ENCODE measurements around the gene TM7SF2. TPM values are rescaled to one million over a fixed set of nuclear protein-coding genes. Genes with fewer than 3 reads are reported as not detected.

TM7SF2 gene
- total and polyA plus RNA-seq, 2 of the 13 experiments (the other 11 are each of a cell fraction or from before 2014, with no cell fraction given), result 56.0 to 66.9 TPM

DNA sequence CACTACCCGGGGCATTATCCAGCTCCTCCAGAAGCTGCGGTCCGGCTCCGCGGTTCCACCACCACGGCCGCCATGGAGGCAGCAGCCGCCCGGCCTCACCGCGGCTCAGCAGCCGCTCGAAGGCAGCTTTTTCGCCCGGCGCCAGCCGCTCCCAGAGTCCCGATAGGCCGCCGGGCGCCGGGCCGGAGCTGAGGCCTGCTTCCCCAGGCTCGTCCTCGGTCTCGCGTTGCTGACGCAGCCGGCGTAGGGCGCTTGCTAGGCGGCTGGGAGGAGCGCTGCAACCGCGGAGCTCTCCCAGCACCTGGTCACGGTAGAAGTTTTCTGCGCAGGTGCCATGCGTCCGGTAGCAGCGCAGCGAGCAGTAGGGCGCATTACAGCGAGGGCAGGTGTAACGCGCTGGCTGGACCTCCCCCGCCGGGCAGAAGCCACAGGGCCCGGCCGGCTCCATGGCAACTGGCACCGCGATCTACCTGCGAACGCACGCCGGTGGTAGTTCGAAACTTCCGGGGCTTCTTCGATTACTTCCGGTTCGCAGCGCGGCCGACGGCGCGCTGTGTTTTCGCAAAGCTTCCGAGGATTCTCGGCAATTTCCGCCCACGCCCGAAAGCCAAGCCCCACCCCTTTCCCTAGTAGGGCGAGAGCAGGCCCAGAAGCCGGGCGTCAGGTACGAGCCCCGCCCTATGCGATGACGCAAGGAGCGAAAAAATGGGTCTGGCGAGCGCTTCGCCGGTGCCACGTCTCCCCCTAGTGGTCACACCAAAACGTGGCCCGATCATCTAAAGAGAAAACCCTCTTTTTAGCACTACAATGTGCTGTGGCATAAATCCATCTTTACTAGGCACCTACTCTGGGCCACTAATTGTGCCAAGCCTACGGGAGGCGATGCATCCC, 5.8 kb downstream of the TM7SF2 start, which contains the start of gene ZNHIT2 (continued):
- TF ChIP-seq, protein P1, sequence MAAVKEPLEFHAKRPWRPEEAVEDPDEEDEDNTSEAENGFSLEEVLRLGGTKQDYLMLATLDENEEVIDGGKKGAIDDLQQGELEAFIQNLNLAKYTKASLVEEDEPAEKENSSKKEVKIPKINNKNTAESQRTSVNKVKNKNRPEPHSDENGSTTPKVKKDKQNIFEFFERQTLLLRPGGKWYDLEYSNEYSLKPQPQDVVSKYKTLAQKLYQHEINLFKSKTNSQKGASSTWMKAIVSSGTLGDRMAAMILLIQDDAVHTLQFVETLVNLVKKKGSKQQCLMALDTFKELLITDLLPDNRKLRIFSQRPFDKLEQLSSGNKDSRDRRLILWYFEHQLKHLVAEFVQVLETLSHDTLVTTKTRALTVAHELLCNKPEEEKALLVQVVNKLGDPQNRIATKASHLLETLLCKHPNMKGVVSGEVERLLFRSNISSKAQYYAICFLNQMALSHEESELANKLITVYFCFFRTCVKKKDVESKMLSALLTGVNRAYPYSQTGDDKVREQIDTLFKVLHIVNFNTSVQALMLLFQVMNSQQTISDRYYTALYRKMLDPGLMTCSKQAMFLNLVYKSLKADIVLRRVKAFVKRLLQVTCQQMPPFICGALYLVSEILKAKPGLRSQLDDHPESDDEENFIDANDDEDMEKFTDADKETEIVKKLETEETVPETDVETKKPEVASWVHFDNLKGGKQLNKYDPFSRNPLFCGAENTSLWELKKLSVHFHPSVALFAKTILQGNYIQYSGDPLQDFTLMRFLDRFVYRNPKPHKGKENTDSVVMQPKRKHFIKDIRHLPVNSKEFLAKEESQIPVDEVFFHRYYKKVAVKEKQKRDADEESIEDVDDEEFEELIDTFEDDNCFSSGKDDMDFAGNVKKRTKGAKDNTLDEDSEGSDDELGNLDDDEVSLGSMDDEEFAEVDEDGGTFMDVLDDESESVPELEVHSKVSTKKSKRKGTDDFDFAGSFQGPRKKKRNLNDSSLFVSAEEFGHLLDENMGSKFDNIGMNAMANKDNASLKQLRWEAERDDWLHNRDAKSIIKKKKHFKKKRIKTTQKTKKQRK (IDR thresholded peaks at IDR 0.05; ENCODE audit: low read length), result no peak
- no peak for TF ChIP-seq JUNB (CRISPR knock-in tag; IDR thresholded peaks at IDR 0.05; ENCODE audit: borderline replicate concordance)
- no peak for TF ChIP-seq ARNT (IDR thresholded peaks at IDR 0.05)
- TF ChIP-seq ZNF562 (CRISPR knock-in tag; IDR thresholded peaks at IDR 0.05; ENCODE audit: borderline replicate concordance), result no peak
- no peak for TF ChIP-seq IKZF4 (CRISPR knock-in tag; IDR thresholded peaks at IDR 0.05; ENCODE audit: borderline replicate concordance, low read depth, not compliant biosample characterization)
- TF ChIP-seq, protein P2, sequence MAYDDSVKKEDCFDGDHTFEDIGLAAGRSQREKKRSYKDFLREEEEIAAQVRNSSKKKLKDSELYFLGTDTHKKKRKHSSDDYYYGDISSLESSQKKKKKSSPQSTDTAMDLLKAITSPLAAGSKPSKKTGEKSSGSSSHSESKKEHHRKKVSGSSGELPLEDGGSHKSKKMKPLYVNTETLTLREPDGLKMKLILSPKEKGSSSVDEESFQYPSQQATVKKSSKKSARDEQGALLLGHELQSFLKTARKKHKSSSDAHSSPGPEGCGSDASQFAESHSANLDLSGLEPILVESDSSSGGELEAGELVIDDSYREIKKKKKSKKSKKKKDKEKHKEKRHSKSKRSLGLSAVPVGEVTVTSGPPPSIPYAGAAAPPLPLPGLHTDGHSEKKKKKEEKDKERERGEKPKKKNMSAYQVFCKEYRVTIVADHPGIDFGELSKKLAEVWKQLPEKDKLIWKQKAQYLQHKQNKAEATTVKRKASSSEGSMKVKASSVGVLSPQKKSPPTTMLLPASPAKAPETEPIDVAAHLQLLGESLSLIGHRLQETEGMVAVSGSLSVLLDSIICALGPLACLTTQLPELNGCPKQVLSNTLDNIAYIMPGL (CRISPR knock-in tag; IDR thresholded peaks at IDR 0.05; ENCODE audit: borderline replicate concordance in 1 of 2, low read depth in 1 of 2), result peak; percentile 54 to 92
- peak; percentile 100 for TF ChIP-seq AGO1 (IDR thresholded peaks at IDR 0.05; ENCODE audit: low read depth, low read length, poor library complexity, severe bottlenecking)
- no peak; the same call in 1 of the 2 replicates for TF ChIP-seq TP53 (CRISPR knock-in tag; conservative IDR thresholded peaks at IDR 0.05)
- TF ChIP-seq, protein P3, sequence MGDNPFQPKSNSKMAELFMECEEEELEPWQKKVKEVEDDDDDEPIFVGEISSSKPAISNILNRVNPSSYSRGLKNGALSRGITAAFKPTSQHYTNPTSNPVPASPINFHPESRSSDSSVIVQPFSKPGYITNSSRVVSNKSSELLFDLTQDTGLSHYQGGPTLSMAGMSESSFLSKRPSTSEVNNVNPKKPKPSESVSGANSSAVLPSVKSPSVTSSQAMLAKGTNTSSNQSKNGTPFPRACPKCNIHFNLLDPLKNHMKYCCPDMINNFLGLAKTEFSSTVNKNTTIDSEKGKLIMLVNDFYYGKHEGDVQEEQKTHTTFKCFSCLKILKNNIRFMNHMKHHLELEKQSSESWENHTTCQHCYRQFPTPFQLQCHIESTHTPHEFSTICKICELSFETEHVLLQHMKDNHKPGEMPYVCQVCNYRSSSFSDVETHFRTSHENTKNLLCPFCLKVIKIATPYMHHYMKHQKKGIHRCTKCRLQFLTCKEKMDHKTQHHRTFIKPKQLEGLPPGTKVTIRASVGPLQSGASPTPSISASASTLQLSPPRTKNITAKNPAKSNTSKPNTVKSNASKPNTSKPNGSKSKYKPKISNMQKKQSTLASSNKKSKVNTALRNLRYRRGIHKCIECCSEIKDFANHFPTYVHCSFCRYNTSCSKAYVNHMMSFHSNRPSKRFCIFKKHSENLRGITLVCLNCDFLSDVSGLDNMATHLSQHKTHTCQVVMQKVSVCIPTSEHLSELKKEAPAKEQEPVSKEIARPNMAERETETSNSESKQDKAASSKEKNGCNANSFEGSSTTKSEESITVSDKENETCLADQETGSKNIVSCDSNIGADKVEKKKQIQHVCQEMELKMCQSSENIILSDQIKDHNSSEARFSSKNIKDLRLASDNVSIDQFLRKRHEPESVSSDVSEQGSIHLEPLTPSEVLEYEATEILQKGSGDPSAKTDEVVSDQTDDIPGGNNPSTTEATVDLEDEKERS (CRISPR knock-in tag; IDR thresholded peaks at IDR 0.05), result no peak
- TF ChIP-seq, protein P4, sequence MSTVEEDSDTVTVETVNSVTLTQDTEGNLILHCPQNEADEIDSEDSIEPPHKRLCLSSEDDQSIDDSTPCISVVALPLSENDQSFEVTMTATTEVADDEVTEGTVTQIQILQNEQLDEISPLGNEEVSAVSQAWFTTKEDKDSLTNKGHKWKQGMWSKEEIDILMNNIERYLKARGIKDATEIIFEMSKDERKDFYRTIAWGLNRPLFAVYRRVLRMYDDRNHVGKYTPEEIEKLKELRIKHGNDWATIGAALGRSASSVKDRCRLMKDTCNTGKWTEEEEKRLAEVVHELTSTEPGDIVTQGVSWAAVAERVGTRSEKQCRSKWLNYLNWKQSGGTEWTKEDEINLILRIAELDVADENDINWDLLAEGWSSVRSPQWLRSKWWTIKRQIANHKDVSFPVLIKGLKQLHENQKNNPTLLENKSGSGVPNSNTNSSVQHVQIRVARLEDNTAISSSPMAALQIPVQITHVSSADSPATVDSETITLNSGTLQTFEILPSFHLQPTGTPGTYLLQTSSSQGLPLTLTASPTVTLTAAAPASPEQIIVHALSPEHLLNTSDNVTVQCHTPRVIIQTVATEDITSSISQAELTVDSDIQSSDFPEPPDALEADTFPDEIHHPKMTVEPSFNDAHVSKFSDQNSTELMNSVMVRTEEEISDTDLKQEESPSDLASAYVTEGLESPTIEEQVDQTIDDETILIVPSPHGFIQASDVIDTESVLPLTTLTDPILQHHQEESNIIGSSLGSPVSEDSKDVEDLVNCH (CRISPR knock-in tag; IDR thresholded peaks at IDR 0.05), result no peak
- no peak for TF ChIP-seq GATA4 (IDR thresholded peaks at IDR 0.05; ENCODE audit: borderline replicate concordance, low read depth)
- TF ChIP-seq MTF2 (CRISPR knock-in tag; IDR thresholded peaks at IDR 0.05; ENCODE audit: borderline replicate concordance), result 0 out of 2 replicates have a peak, but pooled peaks have one; percentile 43
- TF ChIP-seq ZNF776 (CRISPR knock-in tag; IDR thresholded peaks at IDR 0.05), result peak; percentile 69; the same call in 1 of the 2 replicates
- TF ChIP-seq ZFX (CRISPR knock-in tag; IDR thresholded peaks at IDR 0.05; ENCODE audit: low read depth), result peak; percentile 99
- no peak for TF ChIP-seq RNF2 (conservative IDR thresholded peaks at IDR 0.05; ENCODE audit: low read depth)
- 0 out of 2 replicates have a peak, but pooled peaks have one; percentile 44 for TF ChIP-seq MTF1 (CRISPR knock-in tag; IDR thresholded peaks at IDR 0.05)
- TF ChIP-seq BCL6 (CRISPR knock-in tag; IDR thresholded peaks at IDR 0.05), result peak; percentile 19; the same call in 1 of the 2 replicates

Data from HepG2 (cell line).